Neuronal stem cell (in vitro differentiated cells): ENCODE measurements around the gene GMDS.

ENCODE experiments used
- DNase-seq: peaks from one replicate; pipeline ENCODE4 v3.0.0-alpha.2; 2013; ENCODE audit warnings: low spot score
- H2AFZ ChIP-seq: one replicate; pipeline ENCODE4 v1.6.1; 2013; ENCODE audit warnings: mild to moderate bottlenecking, low read length, inconsistent platforms
- H2AK5ac ChIP-seq: 2 replicates; pipeline ENCODE4 v1.6.1; 2013; ENCODE audit warnings: low read depth, mild to moderate bottlenecking, inconsistent platforms, low read length, moderate library complexity, mixed read lengths
- H2BK120ac ChIP-seq: 2 replicates; pipeline ENCODE4 v1.6.1; 2013; ENCODE audit warnings: low read depth, mild to moderate bottlenecking, inconsistent platforms, low read length, moderate library complexity, mixed read lengths
- H2BK12ac ChIP-seq: one replicate; pipeline ENCODE4 v1.6.1; 2013; ENCODE audit warnings: low read length, inconsistent platforms
- H2BK15ac ChIP-seq: 2 replicates; pipeline ENCODE4 v1.6.1; 2013; ENCODE audit warnings: mild to moderate bottlenecking, low read length, inconsistent platforms, mixed read lengths
- H2BK5ac ChIP-seq: one replicate; pipeline ENCODE4 v1.6.1; 2013; ENCODE audit warnings: inconsistent platforms, mild to moderate bottlenecking, low read length, moderate library complexity
- H3K14ac ChIP-seq: one replicate; pipeline ENCODE4 v1.6.1; 2013; ENCODE audit warnings: low read length, inconsistent platforms
- H3K18ac ChIP-seq: 2 replicates; pipeline ENCODE4 v1.6.1; 2013; ENCODE audit warnings: low read length, inconsistent platforms
- H3K23ac ChIP-seq: 2 replicates; pipeline ENCODE4 v1.6.1; 2013; ENCODE audit warnings: low read depth, mild to moderate bottlenecking, mixed read lengths, low read length, inconsistent platforms; ENCODE audit not compliant: poor library complexity
- H3K27ac ChIP-seq: replicated peaks from 3 replicates; pipeline ENCODE4 v1.5.1; 2013; ENCODE audit warnings: low read length, inconsistent platforms
- H3K27me3 ChIP-seq, 3 experiments: 2 replicates each; pipeline ENCODE4 v1.6.1; 2013; ENCODE audit warnings: low read length in 3 of 3, mild to moderate bottlenecking in 2 of 3, inconsistent platforms in 1 of 3, low read depth in 1 of 3, mixed read lengths in 1 of 3, moderate library complexity in 1 of 3; ENCODE audit not compliant: control insufficient read depth in 3 of 3, insufficient read depth in 3 of 3
- H3K36me3 ChIP-seq, 2 donors: replicated peaks in 1 of 2; 2 replicates each; pipeline ENCODE4 v1.6.1; 2013; ENCODE audit warnings: low read length in 2 of 2; ENCODE audit not compliant: control insufficient read depth in 2 of 2, insufficient read depth in 2 of 2
- H3K4ac ChIP-seq: 2 replicates; pipeline ENCODE4 v1.6.1; 2013; ENCODE audit warnings: inconsistent platforms, mild to moderate bottlenecking, low read length, moderate library complexity
- H3K4me1 ChIP-seq, 2 donors: 1 replicate in 1 of 2; 2 replicates in 1 of 2; pipeline ENCODE4 v1.6.1; 2013; ENCODE audit warnings: low read length in 2 of 2, low read depth in 1 of 2; ENCODE audit not compliant: control insufficient read depth in 2 of 2, insufficient read depth in 1 of 2
- H3K4me2 ChIP-seq: one replicate; pipeline ENCODE4 v1.6.1; 2013; ENCODE audit warnings: mild to moderate bottlenecking, low read length, inconsistent platforms; ENCODE audit not compliant: insufficient read depth, poor library complexity, severe bottlenecking
- H3K4me3 ChIP-seq, 2 donors: 2 replicates each; pipeline ENCODE4 v1.5.1; 2013; ENCODE audit warnings: low read length in 2 of 2, mild to moderate bottlenecking in 2 of 2, inconsistent platforms in 1 of 2, moderate library complexity in 1 of 2
- H3K79me1 ChIP-seq: one replicate; pipeline ENCODE4 v1.6.1; 2013; ENCODE audit warnings: low read depth, mild to moderate bottlenecking, inconsistent platforms, low read length, moderate library complexity
- H3K9ac ChIP-seq: one replicate; pipeline ENCODE4 v1.6.1; 2013; ENCODE audit warnings: mild to moderate bottlenecking, low read depth, low read length, inconsistent platforms; ENCODE audit not compliant: poor library complexity
- H3K9me3 ChIP-seq, 2 donors: replicated peaks in 1 of 2; 2 replicates each; pipeline versions ENCODE3 to v1.6.1; 2013; ENCODE audit warnings: low read length in 2 of 2, mild to moderate bottlenecking in 2 of 2, inconsistent platforms in 1 of 2, low read depth in 1 of 2, mixed read lengths in 1 of 2, moderate library complexity in 1 of 2; ENCODE audit not compliant: control insufficient read depth in 2 of 2, insufficient read depth in 1 of 2
- H4K8ac ChIP-seq: one replicate; pipeline ENCODE4 v1.6.1; 2013; ENCODE audit warnings: low read depth, mild to moderate bottlenecking, inconsistent platforms, low read length, moderate library complexity
- H4K91ac ChIP-seq: one replicate; pipeline ENCODE4 v1.6.1; 2013; ENCODE audit warnings: low read length, low read depth, mild to moderate bottlenecking, inconsistent platforms; ENCODE audit not compliant: poor library complexity
- WGBS, 2 donors: extraction: QIAGEN DNeasy Blood & Tissue Kit; methylation state at CpG; one replicate each; pipeline ENCODE4 v1.1.7; 2013; ENCODE audit warnings: missing lambda C conversion rate in 2 of 2, mixed read lengths in 1 of 2; ENCODE audit not compliant: insufficient read length in 2 of 2, insufficient replicate concordance in 1 of 2; ENCODE audit errors: extremely low coverage in 2 of 2; 5-methylcytosine and 5-hydroxymethylcytosine counted together

The GMDS gene

DNA sequence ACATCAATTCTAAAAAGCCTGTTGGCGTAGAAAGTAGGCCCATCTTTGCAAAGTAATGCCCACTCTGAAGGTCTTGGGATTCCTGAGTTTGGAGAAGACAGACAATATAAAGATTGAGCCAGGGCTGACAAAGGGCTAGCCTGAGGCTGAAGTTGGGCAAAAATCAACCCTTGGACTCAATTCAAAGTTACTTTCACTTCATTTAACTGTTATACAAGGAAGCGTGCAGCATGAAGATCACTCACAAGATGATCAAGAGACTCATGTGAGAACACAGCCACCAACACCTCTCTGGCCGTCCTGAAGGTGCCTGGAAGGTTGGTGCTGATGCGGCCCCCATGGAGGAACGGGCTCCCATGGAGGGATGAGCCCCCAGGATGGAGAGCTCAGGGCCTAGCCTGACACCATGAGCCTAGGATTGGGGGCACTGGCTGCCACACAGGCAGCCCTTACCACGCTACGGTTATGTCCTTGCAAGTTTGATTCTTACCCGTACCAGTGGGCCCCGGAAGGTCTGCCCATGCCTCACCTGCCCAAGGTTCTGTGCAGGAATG, 609.1 kb downstream of the GMDS start:
- H3K9me3 ChIP-seq = no peaks in the 10 kb centered on the region
- no peak overlapping the region for H3K4me2 ChIP-seq
- no peak overlapping the region for H2BK12ac ChIP-seq
- no peak overlapping the region for H3K27ac ChIP-seq
- H2BK120ac ChIP-seq = no peak overlapping the region
- no peak overlapping the region for H2BK5ac ChIP-seq
- no peak overlapping the region for H3K23ac ChIP-seq
- no peak overlapping the region for H2AFZ ChIP-seq
- no peak overlapping the region for H3K4me3 ChIP-seq
- no peaks in the 10 kb centered on the region for H3K79me1 ChIP-seq
- no peak overlapping the region for H2AK5ac ChIP-seq
- H4K91ac ChIP-seq = no peak overlapping the region
- no peak overlapping the region for H3K18ac ChIP-seq
- no peaks in the 10 kb centered on the region for H3K36me3 ChIP-seq
- H3K4me1 ChIP-seq = peaks cover 5 to 7% of the 10 kb centered on the region in 2 donors
- H3K4ac ChIP-seq = no peak overlapping the region
- no peaks in the 10 kb centered on the region for H3K27me3 ChIP-seq
- no peak overlapping the region for H2BK15ac ChIP-seq
- DNase-seq = no peak
- H4K8ac ChIP-seq = peak overlapping the region; percentile 83
- no peak overlapping the region for H3K9ac ChIP-seq
- H3K14ac ChIP-seq = no peak overlapping the region
- WGBS, 2 donors = no CpG with 5 or more reads among the region's 9 CpGs

DNA sequence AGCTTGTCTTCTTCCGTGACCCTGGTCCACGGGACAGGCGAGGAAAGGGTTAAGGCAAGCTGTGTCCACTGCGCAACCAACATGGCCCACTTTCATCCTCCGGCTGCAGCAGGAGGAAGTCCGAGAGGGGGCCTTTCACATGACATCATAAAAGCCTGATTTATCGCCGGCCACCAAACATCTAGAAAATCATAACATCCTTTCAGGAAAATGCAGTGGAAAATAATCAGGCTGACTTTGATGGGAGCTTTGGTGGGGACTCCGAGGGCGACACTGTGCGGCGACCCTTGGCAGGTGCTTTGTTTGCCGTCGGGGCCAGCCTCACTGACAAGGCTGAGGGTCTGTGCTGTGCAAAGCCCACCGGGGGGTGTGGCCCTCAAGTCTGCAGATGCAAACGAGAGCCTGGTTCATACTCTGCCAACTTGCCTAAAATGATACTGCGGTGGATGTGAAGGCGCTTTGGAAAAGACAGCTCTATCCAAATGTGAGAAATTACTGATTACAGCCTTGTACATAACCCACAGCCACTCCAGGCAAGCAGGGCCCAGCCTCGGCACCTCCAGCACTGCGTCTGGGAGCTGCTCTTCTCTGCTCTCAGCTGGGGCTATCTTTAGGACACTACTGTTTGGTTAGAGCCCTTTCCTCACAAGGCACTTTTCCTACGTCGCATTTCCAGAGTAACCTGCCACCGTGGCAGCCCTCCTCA, 609.9 kb downstream of the GMDS start:
- H3K14ac ChIP-seq = no peak overlapping the region
- H3K4ac ChIP-seq = no peak overlapping the region
- H4K8ac ChIP-seq = no peak overlapping the region
- no peak overlapping the region for H2AK5ac ChIP-seq
- no peak overlapping the region for H2BK120ac ChIP-seq
- DNase-seq = no peak
- H3K4me3 ChIP-seq = peak overlapping the region in 1 of 2 donors; percentile 13
- no peaks in the 10 kb centered on the region for H3K27me3 ChIP-seq
- no peak overlapping the region for H3K9ac ChIP-seq
- peak overlapping the region; percentile 20 for H2AFZ ChIP-seq
- H3K4me1 ChIP-seq = peaks cover 5 to 7% of the 10 kb centered on the region in 2 donors
- no peak overlapping the region for H4K91ac ChIP-seq
- no peak overlapping the region for H2BK5ac ChIP-seq
- no CpG with 5 or more reads among the region's 23 CpGs for WGBS, 2 donors
- no peak overlapping the region for H2BK15ac ChIP-seq
- H3K36me3 ChIP-seq = no peaks in the 10 kb centered on the region
- peak overlapping the region; percentile 45 for H3K18ac ChIP-seq
- no peaks in the 10 kb centered on the region for H3K9me3 ChIP-seq
- H3K23ac ChIP-seq = no peak overlapping the region
- H3K27ac ChIP-seq = no peak overlapping the region
- no peaks in the 10 kb centered on the region for H3K79me1 ChIP-seq
- no peak overlapping the region for H2BK12ac ChIP-seq
- no peak overlapping the region for H3K4me2 ChIP-seq

GRCh38 chr6:1634081-1634480, 611.3 kb downstream of the GMDS start:
- WGBS, 2 donors = no CpG with 5 or more reads among the region's 4 CpGs
- Histone ChIP-seq H3K4me2 (no peak overlapping the region), H2BK12ac (no peak overlapping the region), H3K9ac (no peak overlapping the region), H3K23ac (no peak overlapping the region), H3K14ac (no peak overlapping the region), H3K4me3 (no peak overlapping the region), H3K27me3 (no peaks in the 10 kb centered on the region), H4K91ac (no peak overlapping the region), H3K9me3 (no peaks in the 10 kb centered on the region), H2BK5ac (no peak overlapping the region), H3K4me1 (peaks cover 5 to 7% of the 10 kb centered on the region in 2 donors), H2BK120ac (no peak overlapping the region), H2AK5ac (no peak overlapping the region), H4K8ac (no peak overlapping the region), H3K27ac (no peak overlapping the region), H3K36me3 (no peaks in the 10 kb centered on the region), H2AFZ (no peak overlapping the region), H2BK15ac (no peak overlapping the region), H3K79me1 (no peaks in the 10 kb centered on the region), H3K4ac (no peak overlapping the region), H3K18ac (no peak overlapping the region)
- DNase-seq = no peak

- WGBS, 2 donors = no CpG with 5 or more reads among the region's 16 CpGs
- no peaks in the 10 kb centered on the region for H3K79me1 ChIP-seq
Measured at GRCh38 chr6:1633366-1634021, 611.9 kb downstream of the GMDS start.

More at GRCh38 chr6:1633366-1634021, 611.9 kb downstream of the GMDS start:
- H2BK15ac ChIP-seq = peak overlapping the region; percentile 62
- H3K23ac ChIP-seq = no peak overlapping the region
- no peak overlapping the region for H2AK5ac ChIP-seq
- H2BK120ac ChIP-seq = peak overlapping the region; percentile 37
- no peak overlapping the region for H4K91ac ChIP-seq
- no peak overlapping the region for H3K14ac ChIP-seq
- H2BK12ac ChIP-seq = no peak overlapping the region
- no peak overlapping the region for H2AFZ ChIP-seq
- peak overlapping the region; percentile 72 for H2BK5ac ChIP-seq
- no peak overlapping the region for H4K8ac ChIP-seq
- no peak overlapping the region for H3K27ac ChIP-seq
- no peak overlapping the region for H3K18ac ChIP-seq
- H3K4me3 ChIP-seq = no peak overlapping the region
- no peak overlapping the region for H3K4ac ChIP-seq
- H3K36me3 ChIP-seq = no peaks in the 10 kb centered on the region
- no peak for DNase-seq
- H3K9me3 ChIP-seq = no peaks in the 10 kb centered on the region
- H3K27me3 ChIP-seq = no peaks in the 10 kb centered on the region
- H3K4me1 ChIP-seq = peaks cover 5 to 7% of the 10 kb centered on the region in 2 donors
- H3K9ac ChIP-seq = no peak overlapping the region
- H3K4me2 ChIP-seq = no peak overlapping the region
